KG1 (cell line): ENCODE data around the gene GRAP.

ENCODE experiments used
- DNase-seq: peaks from one replicate; lab custom pipeline; 2025; lab: John Stamatoyannopoulos, UW

GRAP gene

DNA sequence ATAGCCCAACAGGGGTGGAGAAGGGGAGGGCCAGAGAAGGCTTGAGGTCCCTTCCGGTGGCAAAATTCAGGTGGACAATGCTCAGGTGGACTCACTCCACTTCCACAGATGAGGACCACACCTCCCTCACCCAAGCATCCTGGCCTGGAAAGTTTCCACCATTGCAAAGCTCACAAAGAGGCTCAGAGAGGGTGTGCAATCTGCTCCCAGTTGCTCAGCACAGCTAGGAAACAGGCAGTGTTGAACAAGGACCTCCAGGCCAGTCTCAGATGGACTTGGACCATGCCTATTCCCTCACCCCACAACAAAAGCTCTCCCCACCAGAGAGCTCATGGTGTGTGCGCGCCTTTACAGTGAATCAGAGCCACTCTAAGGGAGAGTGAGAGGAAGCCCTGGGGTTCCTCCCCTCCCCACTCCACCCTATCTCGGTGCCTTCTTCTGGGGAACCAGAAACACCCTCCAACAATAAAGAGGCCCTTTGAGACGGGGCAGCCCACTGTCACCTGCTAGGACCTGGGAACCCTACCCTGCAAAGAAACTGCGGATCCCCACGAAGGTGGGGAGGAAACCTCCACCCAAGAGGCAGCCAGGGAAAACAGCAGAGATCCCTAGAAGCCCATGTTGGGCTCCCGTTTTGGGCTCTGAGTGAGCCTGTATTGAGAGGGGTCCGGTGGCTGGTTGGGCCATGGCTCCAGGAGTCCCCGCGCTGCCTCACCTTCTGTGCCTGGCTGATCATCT is 43.8 kb downstream of the GRAP start:
- DNase-seq = no peak

DNA sequence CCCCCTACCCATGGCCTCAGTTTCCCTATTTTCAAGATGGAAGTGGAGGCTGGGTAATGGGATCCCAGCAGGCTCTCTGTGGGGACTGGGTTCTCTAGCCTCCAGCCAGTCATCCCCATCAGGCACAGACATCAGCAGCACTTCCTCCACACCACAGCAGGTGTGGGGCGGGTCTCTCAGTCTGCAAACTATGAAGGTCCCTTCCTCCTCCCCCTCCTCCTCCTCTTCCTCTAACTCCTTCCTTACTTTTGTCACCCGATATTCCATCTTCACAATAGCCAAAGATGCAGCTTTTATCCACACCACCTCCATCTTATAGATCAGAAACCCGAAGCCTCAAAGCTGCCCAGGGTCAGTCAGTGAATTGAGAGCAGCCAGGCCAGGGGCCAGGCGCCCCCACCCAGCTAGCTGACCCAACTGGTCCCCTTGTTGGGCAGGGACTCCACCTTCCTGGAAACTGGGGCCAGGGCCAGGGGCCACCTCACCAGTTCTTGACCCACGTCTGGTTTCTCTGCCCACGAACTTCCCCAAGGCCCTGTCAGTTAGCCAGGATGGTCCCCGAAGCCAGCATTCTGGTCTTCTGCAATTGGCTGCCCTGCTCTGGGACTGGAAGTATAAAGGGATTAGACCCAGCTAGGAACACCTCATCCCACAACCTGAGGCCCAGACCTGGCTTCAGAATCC is 44.7 kb downstream of the GRAP start:
- DNase-seq = no peak

DNA sequence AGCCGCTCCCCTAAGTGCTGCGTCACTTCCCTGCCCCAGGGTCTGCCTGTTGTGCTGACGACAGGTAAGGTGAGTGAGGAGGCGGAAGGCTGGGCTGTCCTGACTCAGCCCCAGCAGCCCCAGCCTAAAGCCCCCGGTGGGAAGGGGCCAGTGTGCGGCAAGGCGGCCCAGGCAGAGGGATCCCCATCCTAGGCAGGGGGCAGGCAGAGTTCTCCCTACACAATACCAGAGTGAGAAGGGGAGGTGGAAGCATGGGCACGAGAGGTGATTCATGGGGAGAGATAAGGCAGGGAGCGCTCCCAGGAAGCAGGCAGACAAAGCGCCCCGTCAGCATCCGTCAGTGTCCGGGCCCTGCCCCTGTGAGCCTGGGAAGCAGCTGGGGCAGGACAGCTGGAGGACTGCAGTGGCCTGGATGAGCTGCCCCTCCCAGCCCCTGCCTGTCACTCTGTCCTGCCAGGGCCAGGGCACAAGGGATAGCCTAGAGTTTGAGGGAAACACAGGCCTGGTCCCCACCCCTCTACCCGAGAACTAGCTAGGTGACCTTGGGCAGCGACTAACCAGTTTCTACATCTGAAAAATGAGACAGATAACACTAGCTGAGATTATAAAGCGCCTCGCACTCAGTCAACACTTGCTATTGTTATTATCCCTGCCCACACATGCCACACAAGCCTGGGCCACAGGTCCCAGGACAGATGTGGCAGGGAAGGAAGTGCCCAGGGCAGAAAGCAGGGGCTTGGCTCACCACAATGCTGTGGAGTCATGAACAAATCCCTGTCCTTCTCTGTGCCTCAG is 46.0 kb downstream of the GRAP start:
- no peak for DNase-seq

DNA sequence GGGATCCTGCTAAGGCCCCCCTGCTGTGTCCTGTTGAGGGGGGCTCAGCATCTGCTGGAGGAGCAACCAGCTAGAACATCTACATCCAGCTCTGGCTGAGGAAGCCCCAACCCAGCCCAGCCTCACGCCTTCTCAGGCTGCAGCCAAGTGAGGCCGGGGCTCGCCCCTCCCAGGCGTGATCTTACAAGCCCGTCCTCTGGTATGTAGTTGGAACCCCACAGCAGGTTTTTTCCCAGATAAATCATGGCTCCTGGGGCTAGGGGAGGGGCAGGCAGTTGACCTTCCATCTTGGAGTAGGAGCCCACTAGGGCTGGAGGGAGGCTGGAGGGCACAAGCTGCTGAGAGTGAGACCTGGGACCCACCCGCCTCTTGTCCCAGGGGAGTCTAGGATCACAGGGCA is 46.8 kb downstream of the GRAP start:
- no peak for DNase-seq

DNA sequence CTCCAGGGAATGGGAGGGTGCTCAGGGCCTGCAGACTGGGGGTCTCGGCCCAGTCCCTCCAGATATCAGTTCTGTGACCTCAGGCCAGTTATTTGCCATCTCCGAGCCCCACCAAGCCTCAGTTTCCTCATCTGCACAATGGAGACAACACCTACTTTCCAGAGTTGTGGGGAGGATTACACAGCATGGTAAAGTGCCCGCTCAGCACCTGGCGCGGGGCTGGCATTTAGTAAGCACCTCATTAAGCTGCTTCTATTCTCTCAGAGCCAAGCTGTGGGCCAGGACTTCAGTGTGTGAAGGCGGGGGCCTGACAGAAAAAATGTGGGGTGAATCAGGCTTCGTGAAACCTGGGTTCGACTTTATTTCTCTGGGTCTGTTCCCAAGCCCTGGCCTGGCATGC is 47.4 kb downstream of the GRAP start:
- DNase-seq = no peak

DNA sequence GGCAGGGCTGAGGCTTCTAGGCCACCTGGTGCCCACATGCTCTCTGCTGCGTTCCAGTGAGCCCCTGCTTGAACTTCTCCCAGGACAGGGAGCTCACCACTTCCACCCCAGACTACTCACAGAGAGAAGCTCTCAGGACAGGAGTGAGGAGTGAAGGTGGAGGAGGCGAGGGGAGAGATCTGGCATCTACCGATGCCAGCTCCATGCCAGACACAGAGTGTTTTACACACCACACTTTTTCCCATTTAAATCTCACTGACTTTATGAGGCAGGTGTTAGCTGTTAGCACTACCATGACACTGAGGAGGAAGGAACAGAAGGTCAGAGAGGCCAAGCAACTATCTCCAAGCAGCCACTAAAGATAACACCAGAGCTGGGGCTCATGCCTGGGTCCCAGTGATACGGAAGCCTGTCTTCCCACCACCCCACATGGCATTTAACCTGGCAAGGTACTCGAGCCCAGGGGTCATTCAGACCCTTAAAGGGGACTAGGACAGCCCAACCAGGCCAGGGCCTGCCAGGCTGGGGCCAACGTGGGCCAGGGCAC is 49.0 kb downstream of the GRAP start:
- DNase-seq = no peak

DNA sequence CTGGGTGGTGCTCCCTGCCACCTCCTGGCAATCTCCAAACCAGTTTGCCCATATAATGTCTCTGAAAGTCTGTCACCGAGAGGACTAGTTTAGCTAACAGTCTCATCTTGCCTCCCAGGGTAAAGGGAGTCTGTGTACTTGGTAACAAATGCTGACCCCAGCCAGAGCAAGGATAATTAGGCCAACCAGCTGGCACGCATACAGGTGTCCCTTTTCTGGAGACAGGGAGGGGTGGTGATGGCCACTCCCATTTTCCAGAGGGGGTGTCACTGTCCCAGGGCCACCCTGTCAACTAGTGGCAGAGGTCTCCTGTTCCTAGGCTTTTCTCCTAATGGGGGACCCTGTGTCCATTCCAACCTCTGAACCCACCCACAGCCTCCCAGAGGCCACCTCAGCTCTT is 50.3 kb downstream of the GRAP start:
- DNase-seq = no peak

DNA sequence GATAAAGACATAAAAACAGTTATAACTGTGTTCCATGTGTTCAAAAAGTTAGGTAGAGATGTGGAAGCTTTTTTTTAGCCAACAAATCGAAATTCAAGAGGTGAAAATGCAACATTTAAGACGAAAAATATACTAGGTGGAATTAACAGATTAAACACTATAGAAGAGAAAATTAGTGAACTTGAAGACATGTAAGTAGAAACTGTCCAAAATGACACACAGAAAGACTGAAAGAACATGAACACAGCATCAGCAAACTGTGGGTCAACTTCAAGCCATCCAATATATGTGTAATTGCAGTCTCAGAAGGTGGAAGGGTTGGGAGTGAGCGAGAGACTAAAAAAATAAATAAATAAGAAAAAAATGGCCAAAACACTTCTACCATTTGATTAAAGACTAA is 51.5 kb downstream of the GRAP start:
- DNase-seq = no peak

DNA sequence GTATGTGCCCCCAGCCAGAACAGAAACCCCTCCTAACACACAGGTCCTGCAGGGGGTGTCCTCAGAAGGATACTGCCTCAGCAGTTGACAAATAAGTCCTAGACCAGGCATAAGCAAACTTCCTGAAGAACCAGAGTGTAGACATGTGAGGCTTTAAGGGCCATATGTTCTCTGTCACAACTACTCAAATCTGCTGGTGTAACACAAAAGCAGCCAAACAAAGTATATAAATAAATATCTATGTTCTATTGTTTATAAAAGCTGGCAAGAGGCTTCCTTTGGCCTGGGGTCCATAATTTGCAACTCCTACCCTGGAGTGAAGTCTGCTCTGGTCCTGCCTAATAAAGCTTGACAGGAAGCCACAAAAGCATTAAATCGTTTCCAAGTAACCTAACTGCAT is 52.1 kb downstream of the GRAP start:
- no peak for DNase-seq

DNA sequence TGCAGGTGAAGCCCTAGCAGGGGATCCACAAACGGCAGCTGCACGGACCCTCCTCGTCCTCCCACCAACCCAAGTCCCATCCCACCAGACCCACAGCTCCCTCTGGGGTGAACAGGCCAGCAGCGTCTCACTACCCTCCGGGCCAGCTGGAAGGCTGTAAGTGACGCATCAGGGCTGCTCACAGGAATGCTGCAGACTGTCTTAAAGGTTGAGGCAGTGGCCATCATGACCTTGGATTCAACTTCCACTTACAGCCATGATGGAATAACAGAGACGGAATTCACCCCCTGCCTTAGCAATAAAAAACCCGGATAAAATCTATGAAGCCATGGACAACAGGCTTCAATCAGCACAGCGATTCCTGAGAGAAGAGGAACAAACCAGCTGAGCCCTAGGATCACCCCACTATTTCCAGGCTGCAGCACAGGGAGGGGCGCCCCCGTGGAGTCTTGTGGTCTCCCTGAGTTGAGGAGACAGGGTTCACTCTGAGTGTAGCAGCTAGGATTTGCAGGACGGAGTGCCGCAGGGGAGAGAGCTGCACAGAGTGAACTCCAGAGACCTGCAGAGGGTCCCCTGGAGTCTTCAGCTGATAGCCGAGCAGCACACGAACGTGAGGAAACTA is 52.7 kb downstream of the GRAP start:
- no peak for DNase-seq

DNA sequence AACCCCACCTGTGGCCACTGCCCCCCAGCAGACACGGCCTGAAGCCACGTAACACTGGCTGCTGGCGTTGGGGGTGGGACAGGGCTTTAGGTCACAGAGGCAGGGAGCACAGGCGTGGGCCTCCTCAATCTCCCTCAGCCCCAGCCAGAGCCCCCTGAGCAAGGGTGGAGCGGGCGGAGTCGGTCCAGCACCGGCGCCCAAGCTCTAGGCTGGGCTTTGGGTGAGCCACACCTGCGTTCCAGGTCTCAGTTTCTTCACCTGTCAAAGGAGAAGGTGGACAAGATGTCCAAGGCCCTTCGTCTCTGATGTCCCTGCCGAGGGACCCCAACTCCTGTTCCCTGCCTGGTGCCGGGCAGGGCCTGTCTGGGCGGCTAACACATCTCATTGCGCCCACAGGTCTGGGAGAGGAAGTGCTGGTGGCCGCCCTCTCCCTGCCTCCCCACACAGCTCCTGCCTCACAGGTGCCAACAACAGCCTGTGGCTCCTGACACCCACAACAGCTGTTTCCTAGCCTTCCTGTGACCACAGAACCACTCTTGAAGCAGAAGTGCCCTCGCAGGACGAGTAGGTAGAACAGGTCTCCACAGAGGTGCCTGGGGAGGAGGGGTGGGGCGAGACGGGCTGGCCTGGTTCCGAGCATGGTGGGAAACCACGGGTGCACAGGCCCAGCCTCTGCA is 54.2 kb downstream of the GRAP start:
- DNase-seq = no peak

DNA sequence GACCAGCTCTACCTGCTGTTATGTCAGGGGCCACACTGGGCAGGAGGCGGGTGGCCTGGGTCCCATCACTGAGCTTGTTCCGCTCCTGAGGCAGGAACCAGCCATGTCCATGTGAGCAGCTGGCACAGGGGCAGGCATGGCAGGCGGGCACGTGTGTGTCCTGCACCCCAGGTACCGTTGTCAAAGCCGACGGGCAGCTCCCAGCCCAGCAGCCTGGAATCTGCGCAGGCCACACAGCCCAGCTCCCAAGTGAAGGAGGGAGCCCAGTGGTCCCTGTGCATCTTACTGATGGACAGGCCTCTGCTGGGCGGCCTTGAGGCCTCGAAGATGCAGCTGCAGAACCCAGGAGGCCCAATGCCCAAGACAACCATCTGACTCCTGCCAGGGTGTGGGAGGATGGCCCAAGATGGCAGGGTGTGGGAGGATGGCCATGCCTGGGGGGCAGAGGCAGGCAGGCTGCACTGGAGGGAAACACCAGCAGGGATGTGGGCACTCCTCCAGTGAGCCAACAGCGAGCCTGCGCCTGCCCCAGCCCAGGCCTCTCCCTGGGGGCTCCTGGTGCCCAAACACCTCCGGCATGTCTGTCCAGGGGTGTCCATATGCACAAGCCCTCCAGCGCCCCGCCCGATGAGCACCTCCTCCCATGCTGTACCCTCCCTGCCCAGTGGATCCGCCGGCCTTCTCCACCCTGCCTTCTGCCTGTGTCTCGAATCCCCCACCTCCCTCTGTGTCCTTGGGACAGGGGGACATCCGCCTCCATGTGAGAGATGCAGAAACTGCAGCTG is 55.0 kb downstream of the GRAP start:
- DNase-seq = no peak

DNA sequence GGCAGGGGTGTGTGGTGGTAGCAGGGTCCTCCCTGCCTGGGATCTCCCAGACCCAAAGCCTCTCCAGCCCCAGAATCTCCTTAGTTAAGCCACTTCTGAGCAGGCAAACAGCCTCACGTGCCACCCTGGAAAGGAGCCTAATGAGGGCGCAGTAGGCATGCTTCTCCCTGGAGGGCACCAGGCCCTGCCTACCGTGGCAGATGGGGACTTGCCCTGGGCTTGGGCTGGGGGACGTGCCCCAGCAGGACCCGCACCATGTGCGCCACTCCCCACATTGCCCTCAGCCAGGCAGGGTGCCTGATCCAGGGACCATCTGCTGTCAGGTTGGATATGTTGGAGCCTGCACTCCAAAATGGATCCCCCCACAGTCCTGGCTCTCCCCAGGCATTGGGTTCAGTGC is 56.4 kb downstream of the GRAP start:
- DNase-seq = no peak

DNA sequence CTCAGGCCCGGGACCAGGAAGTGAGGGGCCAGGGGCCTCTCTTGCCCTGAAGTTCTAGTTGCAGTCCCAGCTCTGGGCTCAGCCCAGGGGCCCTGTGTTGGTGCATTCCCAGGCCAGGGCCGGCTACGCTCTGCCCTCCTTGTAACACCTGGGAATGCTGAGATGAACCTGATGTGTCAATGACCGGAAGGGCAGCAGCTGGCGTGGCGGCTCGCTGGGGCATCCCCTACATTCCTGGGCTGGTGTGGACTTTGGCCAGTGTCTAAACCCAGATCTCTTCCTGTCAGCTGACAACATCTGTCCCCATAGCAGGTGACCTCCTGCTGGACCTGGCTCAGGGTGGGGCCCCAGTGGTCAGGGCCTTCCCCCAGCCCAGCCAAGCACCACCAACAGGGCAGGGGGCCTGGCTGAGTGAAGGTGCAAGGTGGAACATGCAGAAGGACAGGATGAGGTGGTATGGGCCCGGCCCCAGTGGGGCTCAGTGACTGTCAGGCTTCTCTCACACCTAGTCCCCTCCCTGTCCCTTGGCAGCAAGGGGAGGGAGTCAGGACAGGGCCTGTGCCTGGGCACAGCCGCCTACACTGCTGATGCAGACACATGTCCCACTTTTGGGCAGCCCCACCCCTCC is 58.1 kb downstream of the GRAP start:
- no peak for DNase-seq

DNA sequence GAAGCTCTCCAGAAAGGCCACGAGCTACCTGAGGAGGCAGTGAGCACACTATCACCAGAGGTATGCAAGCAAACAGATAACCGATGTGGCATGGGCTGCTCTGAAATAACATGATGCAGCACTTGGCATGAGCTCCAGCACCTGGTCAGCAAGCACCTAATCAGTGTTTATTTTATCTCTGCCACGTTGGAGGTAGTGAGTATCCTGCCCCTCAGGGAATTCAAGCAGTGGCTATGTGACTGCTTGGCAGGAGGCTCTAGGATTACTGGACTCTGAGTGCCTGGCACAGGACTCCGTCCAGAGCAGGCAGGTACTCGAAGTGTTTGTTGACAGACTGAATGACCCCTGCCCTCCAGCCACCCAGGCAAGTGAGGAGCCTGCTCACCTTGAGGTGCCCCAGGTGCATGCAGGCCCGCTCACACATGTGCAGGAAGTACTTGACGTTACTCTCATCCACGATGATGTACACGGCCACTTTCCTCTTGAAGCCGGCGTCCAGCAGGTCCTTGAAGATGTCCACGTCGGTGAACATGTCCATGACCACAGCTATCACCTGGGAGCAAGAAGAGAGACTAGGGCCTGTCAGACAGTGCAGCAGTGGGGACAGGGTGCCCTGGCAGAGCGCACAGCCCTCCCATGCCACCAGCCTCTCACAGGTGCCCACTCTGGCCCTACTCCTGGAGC is 58.8 kb downstream of the GRAP start:
- no peak for DNase-seq

DNA sequence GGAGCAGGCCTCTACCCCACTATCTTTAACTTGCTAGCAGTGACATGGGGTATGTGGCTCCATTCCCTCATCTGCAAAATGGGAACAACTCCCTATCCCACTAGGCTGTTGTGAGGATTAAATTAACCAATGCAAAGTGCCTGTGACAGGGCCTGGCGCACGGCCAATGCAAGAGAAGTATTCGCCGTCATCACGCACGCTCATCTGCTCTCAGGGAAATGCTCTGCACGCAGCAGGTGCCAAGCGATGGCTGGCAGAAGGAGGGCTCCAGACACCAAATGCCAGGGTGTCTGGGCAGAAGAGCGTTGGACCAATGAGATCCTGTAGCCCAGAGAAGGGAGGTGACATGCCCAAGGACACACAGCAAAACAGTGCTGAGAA is 59.5 kb downstream of the GRAP start:
- no peak for DNase-seq

DNA sequence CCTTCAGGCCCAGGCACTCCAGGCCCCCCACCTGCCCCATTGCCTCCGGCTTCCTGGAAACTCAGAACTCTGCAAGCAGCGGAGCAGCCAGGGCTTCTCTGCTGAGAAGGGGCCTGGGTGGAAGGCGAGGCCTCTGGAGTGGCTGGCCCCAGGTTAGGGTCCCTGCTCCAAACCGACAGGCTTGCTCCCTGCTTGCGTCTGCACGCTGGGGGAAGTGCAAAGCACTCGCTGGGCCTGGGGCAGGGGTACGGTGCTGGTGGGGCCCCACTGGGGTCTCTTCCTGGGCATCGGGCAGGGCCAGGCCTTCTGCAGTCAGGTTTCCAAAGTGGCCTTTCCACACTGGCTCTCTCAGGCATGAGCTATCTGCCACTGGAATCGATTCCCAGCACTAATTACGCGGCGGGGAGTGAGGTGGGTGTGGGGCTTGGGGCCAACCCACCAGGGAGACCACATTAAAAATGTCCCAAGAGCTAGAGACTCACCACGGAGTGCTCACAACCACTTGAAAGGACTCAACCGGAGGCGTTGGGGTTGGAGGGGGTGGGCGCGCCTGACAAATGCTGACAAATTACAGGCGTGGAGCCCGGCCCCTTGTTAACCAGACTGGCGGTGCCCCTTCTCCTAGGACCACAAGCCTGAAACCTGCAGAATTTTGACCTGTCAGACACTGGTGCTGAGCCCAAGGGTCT is 60.1 kb downstream of the GRAP start:
- no peak for DNase-seq

DNA sequence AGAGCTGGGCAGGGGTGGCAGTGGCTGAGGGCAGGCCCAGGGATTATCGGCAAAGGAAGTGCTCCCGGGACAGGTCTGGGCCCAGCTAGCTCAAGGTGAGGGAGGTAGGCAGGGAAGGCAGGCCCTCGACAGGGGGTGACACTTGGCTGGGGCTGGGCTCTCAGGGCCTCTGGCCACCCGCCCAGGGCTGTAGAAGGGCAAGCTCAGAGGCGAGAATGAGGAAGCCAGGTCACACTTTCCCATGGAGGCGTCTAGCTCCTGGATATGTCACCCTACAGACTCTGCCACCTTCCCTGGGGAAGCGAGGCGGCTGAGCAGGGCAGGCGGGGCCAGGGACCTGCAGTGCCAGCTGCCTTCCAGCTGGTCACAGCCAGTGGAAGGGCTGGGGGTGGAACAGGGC is 61.3 kb downstream of the GRAP start:
- no peak for DNase-seq
